Left cardiac atrium (tissue), 4 donors: ENCODE results near the gene FCF1. TPM values are rescaled to one million over a fixed set of nuclear protein-coding genes. Genes with fewer than 3 reads are reported as not detected.

ENCODE experiments used
- ATAC-seq, 2 donors: fragments of 200-7000 bp; cut with Tn5 transposase; one replicate each; pipeline ENCODE4 v1.9.1; 2020; ENCODE audit warnings: mild to moderate bottlenecking in 2 of 2, moderate library complexity in 2 of 2
- DNase-seq: peaks from one replicate; pipeline ENCODE4 v3.0.0-alpha.2; 2020
- intact Hi-C, 2 donors: fragments of 100-400 bp; cut with DNase I; formaldehyde crosslinking; loops; one replicate each; pipeline versions ENCODE4 v1.14.1 to v1.15.1; 2022 to 2023
- total RNA-seq, 2 donors: library from RNA; stranded (reverse); fragmentation: NEBNext Ultra II Directional; extraction: Animal tissue kit (Norgen Biotek cat#: 25700); gene quantifications; one replicate each; pipeline ENCODE4 v1.2.1, GENCODE V29; 2021
- donor health status: DM: no; HTN: yes; CAD: no.
- donor health status: DM: no; HTN: yes; CAD: no; lungs with severe emphysema.
- donor health status: DM: yes; HTN: yes; CAD: no.
- donor health status: Dilated cardiomyopathy.

FCF1 gene
- total RNA-seq, 2 donors from 2014 or later = 29.6 to 37.9 TPM

DNA sequence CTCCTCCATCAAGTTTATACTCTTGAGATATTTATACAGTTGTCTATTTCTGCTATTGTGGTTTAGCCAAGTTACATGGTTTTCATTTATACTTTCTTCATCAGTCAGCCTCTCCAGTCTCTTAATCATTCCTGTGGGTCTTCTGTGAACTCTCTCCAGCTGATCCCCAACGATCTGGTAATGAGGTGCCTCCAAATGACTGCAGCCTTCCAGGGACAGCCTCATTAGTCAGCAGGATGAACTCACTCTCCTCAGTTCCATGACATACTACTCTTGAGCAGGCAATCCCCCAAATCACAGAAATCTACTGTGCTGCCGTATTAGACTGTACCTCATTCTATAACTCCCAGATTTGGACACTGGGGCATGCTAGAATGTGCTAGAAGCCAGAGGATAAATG lies 15.4 kb upstream of the FCF1 start:
- no peak for ATAC-seq
- intact Hi-C loops = no loop called here

DNA sequence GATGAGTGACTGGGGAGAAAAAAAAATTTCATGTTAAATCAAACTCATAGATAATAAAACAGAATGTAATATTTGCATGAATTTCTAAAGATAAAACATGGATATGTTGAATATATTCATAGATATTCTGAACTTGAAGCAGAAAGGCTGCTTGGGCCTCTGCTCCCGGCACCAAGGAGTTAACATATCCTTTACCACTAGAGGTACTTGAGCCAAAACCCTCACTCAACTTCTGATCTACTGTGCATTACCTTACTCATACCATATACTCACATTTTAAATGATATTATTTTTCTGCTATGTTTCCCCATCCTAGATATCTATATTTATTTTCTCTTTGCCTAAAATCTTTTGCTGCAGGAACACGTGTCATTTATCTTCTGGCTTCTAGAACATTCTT lies 15.0 kb upstream of the FCF1 start:
- no peak for ATAC-seq
- no peak for DNase-seq
- intact Hi-C loops = no loop called here

More for the DNA sequence above, 15.4 kb upstream of the FCF1 start:
- no peak for DNase-seq

DNA sequence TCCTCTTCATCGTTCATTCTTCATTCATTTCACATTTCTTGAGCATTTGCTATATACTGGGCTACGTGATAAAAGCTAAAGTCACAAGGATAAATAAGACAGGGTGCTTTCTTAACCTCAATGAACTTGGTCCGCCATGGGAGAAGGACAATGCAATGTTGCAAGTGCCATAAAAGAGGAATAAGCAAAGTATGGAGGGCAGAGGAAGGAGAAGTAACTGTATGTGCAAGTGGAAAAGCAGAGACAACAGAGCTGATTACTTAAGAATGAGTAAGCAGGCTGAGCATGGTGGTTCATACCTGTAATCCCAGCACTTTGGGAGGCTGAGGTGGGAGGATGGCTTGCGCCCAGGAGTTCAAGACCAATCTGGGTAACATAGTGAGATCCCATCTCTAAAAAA lies 14.5 kb upstream of the FCF1 start:
- no peak for ATAC-seq
- intact Hi-C loops = no loop called here
- no peak for DNase-seq

DNA sequence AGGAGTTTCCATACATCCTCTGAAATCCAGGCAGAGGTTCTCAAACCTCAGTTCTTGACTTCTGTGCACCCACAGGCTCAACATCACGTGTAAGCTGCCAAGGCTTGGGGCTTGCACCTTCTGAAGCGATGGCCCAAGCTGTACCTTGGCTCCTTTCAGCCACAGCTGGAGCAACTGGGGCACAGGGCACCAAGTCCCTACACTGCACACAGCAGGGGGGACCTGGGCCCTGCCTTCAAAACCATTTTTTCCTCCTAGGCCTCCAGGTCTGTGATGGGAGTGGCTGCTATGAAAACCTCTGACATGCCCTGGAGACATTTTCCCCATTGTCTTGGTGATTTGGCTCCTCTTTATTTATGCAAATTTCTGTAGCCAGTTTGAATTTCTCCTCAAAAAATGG lies 10.7 kb upstream of the FCF1 start:
- intact Hi-C loops = loop anchor here in 1 of 2 donors (10.0 kb wide), 1 partner anchor 87 kb away; the partner anchor contains the start of gene LTBP2
- DNase-seq (no peak), ATAC-seq (no peak)

DNA sequence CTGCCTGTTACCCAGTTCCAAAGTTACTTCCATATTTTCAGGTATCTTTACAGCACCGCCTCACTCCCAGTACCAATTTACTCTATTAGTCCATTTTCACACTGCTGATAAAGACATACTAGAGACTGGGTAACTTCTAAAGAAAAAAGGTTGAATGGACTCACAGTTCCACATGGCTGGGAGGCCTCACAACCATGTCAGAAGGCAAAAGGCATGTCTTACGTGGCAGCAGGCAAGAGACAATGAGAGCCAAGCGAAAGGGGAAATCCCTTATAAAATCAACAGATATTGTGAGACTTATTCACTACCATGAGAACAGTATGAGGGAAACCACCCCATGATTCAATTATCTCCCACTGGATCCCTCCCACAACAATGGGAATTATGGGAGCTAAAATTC lies 9.9 kb upstream of the FCF1 start:
- ATAC-seq (no peak), DNase-seq (no peak)
- intact Hi-C loops = loop anchor here in 1 of 2 donors (10.0 kb wide), 1 partner anchor 88 kb away; the partner anchor contains the start of gene LTBP2

DNA sequence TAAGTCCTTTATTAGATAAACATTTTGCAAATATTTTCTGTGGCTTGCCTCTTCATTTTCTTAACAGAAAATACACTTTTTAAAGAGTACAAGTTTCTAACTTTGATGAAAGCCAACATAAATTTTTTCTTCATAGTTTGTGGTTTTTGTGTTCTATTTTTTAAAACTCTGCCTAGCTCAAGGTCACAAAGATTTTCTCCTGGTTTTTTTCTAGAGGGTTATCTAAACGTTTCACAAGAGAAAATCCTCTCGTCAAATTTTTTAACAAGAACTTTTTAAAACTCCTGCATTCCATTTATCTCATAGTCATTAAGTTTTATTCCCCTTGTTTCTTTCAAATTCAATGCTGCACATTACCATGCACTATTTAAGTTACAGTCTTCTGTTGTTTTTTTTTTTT lies 8.3 kb upstream of the FCF1 start:
- intact Hi-C loops = loop anchor here in 1 of 2 donors (10.0 kb wide), 1 partner anchor 90 kb away; the partner anchor contains the start of gene LTBP2
- ATAC-seq (no peak), DNase-seq (no peak)

DNA sequence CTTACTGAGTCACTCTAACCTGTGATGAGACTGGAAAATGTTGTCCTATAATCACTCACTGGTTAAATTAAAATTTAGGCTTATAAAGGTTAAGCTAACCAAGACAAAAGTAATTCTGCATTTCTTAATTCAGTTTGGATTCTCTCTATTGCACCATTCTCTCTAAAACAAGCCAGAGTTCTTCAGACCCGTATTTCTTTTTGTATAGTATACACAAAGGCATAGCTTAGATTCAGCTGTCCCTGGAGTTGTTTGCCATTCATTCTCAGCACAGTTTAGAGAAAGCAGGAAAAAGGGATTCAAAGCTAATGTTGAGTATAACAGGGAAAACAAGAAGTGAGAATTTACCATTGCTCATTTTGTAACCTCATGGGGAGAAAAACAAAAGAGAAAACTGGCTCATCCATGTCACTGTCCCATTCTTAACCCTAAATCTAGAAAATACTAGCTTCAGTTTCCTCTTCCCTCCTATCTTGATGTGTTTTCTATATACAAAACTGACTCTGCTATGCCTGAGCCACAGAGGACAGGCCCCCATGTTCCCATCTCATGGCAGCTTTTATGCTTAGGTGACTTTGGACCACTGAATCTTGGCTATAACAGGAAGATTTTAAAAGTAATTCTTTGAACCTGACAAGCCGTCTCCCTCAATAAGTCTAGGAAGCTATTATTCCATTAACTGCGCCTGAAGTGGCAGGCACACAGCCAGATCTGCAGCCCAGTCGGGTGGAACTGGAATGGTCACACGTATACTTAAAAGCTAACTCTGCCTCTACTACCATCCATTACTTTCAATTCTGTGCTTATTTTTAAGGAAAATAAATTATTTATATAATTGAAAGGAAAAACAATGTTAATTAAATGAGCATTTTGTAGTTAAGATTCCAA lies 7.1 kb upstream of the FCF1 start:
- intact Hi-C loops = loop anchor here in 1 of 2 donors (10.0 kb wide), 1 partner anchor 91 kb away; the partner anchor contains the start of gene LTBP2
- DNase-seq = no peak
- no peak for ATAC-seq

DNA sequence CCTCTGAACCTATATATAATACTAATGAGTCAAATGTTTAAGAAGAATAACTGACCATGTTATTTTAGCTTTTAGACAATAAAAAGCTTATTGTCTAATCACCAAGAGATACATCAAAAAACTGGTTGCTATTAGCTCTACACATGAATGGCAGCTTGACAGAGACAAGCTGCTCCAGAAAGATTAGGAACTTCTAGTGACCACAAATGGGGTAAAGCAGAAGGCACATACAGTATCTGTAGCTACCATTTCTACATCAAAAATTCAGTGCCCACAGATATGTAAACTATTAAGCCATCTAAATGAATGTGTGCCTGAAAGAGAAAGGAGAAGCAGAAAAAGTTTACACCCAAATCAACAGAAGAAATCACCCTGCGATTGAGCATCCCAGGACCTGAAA lies 2.5 kb upstream of the FCF1 start:
- intact Hi-C loops = no loop called here
- no peak for DNase-seq
- no peak for ATAC-seq

DNA sequence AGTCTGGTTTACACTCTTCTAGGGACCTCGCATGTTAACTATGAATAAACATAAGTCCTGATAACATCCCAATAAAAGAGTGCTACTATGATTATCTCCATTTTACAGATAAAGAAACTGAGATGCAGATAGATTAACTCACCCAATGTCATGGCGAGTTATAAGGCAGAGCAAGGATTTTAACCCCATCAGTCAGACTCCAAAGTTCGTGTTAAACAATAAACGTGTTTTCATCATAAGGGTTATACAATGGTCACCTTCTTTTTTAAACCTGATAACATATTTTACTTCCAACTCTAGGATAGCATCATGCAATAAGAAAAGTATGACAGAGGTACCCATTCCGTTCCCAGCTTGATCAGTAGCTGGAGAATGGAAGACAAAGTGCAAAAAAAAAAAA lies 1.3 kb upstream of the FCF1 start:
- no peak for ATAC-seq
- no peak for DNase-seq
- intact Hi-C loops = no loop called here

DNA sequence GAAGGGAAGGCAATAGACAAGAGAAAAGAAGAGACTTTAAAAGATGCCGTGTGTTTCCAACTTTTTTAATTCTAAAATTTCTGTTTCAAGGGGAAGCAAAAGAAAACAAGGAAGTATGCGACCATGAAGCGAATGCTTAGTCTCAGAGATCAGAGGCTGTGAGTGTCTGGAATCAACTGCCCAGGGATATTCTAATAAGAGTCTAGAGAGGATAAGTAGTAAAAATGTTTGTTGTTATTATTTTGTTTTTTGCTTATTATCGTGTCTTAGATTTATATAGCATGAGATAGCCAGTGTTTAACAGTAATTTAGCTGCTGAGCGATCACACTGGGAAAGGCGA lies 421 bp downstream of the FCF1 start:
- no peak for DNase-seq
- no peak for ATAC-seq
- intact Hi-C loops = no loop called here

DNA sequence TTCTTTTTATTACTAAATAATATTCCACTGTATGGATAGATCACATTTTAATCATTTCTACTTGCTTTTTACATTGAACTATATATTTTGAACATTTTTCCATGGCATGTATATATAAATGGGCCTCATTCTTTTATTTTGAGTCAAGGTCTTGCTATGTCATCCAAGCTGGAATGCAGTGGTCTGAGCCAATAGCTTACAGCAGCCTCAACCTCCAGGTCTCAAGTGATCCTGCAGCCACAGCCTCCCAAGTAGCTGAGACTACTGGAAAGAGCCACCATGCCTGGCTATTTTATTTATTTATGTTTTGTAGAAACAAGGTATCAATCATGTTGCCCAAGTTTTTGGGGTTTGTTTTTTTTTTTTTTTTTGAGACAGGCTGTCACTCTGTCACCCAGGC lies 7.6 kb downstream of the FCF1 start:
- ATAC-seq = no peak
- no peak for DNase-seq
- intact Hi-C loops = no loop called here

DNA sequence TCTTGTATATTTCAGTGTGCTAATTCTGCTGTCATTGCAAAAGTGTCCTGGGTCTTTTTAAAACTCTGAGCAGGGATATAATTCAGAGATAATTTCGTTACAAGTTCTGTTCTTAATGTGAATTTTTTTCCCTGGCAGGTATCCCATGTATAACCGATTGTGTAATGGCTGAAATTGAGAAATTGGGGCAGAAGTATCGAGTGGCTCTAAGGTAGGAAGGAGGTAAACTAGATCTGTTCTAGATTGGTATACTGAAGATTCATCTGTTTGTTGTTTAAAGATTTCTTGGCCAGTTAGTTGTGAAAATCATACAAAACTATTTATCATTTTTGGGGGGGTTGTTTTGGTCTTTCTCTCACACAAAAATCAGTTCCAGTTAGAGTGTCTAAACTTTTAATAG lies 10.2 kb downstream of the FCF1 start:
- intact Hi-C loops = no loop called here
- no peak for DNase-seq
- no peak for ATAC-seq

DNA sequence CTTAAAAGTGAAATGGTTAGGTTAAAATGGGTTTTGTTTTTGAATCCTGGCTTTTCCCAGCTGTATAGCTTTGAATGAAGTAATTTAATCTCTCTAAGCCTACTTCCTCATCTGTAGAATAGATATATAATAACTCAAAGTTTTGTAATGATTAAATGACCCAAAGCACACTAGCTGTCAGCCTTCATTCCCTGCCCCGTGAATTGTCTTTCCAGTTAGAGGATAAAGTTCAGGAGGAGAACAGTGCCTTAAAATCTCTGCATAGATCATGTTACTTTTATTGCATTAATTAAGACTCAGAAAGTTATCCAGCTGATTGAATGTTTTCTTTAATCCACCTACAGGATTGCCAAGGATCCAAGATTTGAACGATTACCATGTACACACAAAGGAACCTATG lies 19.4 kb downstream of the FCF1 start:
- ATAC-seq (no peak), DNase-seq (no peak)
- intact Hi-C loops = no loop called here

DNA sequence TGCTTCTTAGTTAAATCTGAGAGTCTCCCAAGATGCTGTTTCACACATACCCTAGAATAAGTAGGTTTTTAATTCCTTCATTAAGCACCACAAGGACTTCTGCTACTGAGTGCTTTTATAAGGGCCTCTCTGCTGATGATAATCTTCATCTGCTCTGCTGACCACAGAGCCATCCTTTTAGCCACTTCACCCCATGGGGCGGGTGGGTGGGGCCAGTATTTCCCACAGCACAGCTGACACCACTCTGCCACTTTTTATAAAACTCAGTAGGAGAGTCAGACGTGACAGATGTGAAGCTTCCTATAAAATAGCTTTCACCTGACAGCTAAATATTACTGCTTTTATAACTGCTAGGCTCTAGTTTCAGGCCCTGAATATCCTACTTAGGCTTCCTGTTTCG lies 20.3 kb downstream of the FCF1 start:
- ATAC-seq = no peak
- intact Hi-C loops = no loop called here
- no peak for DNase-seq

DNA sequence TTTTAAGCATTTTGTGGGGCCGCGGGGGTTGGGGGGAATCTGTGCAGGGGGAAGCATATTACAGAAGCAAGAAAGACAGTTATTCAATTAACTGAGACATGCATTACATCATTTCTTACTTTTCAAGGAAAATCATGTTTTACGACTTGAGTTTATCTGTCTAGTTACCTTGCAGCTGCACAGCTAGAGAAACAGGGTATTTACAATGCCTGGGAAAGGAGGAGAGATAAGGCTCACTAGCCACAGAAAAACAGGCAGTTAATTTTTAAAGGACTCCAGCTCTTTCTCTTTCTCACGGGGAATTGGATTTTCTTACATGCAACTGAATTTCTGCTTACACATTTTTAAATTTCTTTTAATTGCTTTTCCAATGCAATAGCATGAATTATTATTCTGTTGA lies 22.2 kb downstream of the FCF1 start:
- ATAC-seq (no peak), DNase-seq (no peak)
- intact Hi-C loops = no loop called here

DNA sequence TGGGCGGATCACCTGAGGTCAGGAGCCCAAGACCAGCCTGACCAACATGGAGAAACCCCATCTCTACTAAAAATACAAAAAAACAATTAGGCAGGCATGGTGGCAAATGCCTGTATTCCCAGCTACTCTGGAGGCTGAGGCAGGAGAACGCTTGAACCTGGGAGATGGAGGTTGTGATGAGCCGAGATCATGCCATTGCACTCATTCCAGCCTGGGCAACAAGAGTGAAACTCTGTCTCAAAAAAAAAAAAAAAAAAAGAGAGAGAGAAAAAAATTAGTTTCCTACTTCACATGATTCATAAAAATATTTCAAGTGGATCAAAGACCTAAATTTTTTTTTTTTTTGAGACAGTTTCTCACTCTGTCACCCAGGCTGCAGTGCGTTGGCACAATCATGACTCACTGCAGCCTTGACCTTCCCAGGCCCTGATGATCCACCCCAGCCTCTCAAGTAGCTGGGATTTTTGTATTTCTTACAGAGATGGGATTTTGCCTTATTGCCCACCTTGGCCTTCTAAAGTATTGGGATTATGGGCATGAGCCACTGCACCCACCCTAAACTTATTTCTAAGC lies 24.9 kb downstream of the FCF1 start:
- no peak for ATAC-seq
- intact Hi-C loops = no loop called here
- no peak for DNase-seq

DNA sequence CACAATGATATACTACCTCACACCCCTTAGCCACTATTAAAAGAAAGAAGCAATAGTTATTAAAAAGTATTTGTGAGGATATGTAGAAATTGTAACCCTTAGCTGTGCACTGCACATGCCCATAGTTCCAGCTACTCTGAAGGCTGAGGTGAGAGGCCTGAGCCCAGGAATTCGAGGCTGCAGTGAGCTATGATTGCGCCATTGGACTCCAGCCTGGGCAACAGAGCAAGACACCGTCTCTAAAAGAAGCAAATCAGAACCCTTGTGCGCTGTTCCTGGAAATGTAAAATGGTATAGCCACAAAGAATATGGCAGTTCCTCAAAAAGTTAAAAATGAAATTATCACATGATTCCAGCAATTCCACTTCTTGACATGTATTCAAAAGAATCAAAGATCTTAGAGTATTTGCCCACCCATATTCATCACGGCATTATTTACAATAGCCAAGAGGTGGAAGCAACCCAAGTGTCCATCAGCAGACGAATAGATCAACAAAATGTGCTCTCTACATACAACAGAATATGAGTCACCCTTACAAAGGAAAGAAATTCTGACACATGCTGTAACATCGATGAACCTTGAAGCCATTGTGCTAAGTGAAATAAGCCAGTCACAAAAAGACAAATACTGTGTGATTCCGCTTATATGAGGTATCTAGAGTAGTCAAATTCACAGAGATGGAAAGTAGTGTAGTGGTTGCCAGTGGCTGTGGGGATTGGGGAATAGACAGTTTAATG lies 26.5 kb downstream of the FCF1 start:
- DNase-seq = no peak
- intact Hi-C loops = no loop called here
- ATAC-seq = no peak

DNA sequence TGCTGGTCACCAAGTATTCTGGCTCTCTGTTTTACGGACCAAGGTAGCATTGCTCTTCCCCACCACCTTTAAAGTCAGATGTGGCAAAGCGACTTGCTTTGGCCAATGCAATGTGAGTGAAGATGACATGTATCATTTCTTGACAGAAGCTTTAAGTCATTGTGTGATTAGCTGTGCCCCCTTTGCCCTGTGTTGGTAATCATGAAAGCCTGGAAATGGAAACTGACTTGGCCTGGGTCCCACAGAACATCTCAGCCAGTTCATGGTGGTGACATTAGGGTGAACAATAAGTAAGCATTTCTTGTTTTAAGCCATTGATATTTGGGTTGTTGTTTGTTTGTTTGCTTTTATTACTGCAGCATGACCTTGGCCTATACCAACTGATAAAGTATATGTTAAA lies 34.3 kb downstream of the FCF1 start:
- DNase-seq (no peak), ATAC-seq (no peak)
- intact Hi-C loops = no loop called here

DNA sequence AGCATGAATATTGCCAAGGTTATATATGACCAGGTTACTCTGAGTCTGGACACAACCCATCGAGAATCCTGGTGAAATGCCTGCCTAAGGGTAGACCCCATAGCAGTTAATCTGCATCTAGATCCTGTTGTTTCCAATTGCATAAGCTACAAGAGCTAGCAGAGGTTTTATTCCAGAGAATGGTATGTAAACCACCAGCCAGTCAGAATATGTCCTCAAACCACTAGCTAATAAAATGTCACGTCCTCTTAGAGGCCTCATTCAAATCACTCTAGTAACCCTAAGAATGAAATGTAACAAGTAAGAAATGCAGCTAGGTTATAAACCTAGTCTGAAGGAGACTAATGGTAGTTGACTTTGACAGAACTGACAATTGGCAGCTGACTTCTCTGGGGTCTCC lies 41.2 kb downstream of the FCF1 start:
- intact Hi-C loops = no loop called here
- DNase-seq = no peak
- no peak for ATAC-seq

DNA sequence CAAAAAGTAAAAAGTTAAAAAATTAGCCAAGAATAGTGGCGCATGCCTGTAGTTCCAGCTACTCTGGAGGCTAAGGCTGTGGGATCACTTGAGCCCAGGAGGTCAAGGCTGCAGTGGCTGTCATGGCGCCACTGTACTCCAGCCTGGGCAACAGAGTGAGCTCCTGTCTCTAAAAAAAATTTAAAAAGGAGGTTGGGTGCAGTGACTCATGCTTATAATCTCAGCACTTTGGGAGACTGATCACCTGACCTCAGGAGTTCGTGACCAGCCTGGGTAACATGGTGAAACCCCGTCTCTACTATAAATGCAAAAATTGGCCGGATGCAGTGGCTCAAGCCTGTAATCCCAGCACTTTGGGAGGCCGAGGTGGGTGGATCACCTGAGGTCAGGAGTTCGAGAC lies 42.0 kb downstream of the FCF1 start:
- no peak for DNase-seq
- ATAC-seq = no peak
- intact Hi-C loops = no loop called here
